ENCODE measurements around the gene KEAP1. TPM values are rescaled to one million over a fixed set of nuclear protein-coding genes. Genes with fewer than 3 reads are reported as not detected.

KEAP1 gene
- total and polyA plus RNA-seq, 10 of the 15 experiments (the other 5 are each of a cell fraction or from before 2014, with no cell fraction given) = 1.4 to 87.7 (median 48.6) TPM

- H3K4me1 ChIP-seq (ENCODE audit: control insufficient read depth, insufficient read depth, low read length) = peaks cover 11% of the 10 kb centered on the region
- ChIA-PET RAD21 (ENCODE audit: unreplicated experiment) (no interaction called here), SMC1A (ENCODE audit: uncharacterized antibody, unreplicated experiment) (interaction anchor here (0.5 kb wide), 1 partner anchor 27 kb away, joined by 3 read pairs; no protein-coding TSS in a partner anchor), POLR2A (interaction anchor here (0.7 kb wide), 1 partner anchor 26 kb away, joined by 7 read pairs; no protein-coding TSS in a partner anchor), CTCF (interaction anchor here (1.5 kb wide), 2 partner anchors 13 to 35 kb away, joined by 3 to 4 read pairs; no protein-coding TSS in a partner anchor)
- in situ Hi-C loops (cut with MboI) (no loop called here), intact Hi-C loops (cut with micrococcal nuclease; ENCODE audit: unreplicated experiment) (no loop called here)
- no TSS peak for BruUV-seq (replicated peaks)
- H3K4me2 ChIP-seq (ENCODE audit: control insufficient read depth, insufficient read depth) = peak overlapping the region; percentile 13; the same call in 1 of the 2 replicates
- H3K9ac ChIP-seq (ENCODE audit: control insufficient read depth, insufficient read depth, low read length) = no peak overlapping the region
- H3K36me3 ChIP-seq (ENCODE audit: control insufficient read depth in 2 of 2, insufficient read depth in 2 of 2, low read length in 1 of 2) = no peaks in the 10 kb centered on the region
- TF ChIP-seq SREBF1 (IDR thresholded peaks at IDR 0.05; ENCODE audit: low read length) = no peak
- no peak for TF ChIP-seq ZNF217 (IDR thresholded peaks at IDR 0.05)
- no peak for TF ChIP-seq NKRF (conservative IDR thresholded peaks at IDR 0.05)
- TF ChIP-seq SKIL (IDR thresholded peaks at IDR 0.05; ENCODE audit: low read depth, poor library complexity, severe bottlenecking) = no peak
- TF ChIP-seq DPF2 (IDR thresholded peaks at IDR 0.05) = peak; percentile 71; the same call in 1 of the 2 replicates
- TF ChIP-seq TCF12 (IDR thresholded peaks at IDR 0.05; ENCODE audit: low read depth, low read length) = no peak
- TF ChIP-seq NRF1 (conservative IDR thresholded peaks at IDR 0.05; ENCODE audit: low read depth, low read length) = no peak
- TF ChIP-seq IKZF1 (conservative IDR thresholded peaks at IDR 0.05) = 0 out of 2 replicates have a peak, but pooled peaks have one; percentile 25
- no peak overlapping the region for H3K4me3 ChIP-seq
- no peak overlapping the region for H2AFZ ChIP-seq (ENCODE audit: control insufficient read depth, low read depth, low read length)
- H3K9me3 ChIP-seq (replicated peaks; ENCODE audit: control insufficient read depth, insufficient read depth, low read length) = no peaks in the 10 kb centered on the region
- H3K79me2 ChIP-seq (ENCODE audit: control insufficient read depth, insufficient read depth, low read length) = no peaks in the 10 kb centered on the region
- DNase-seq (ENCODE audit: low read depth, low spot score) (no peak), FAIRE-seq (no peak), ATAC-seq (peak; percentile 45)
- peaks cover 12 to 21% of the 10 kb centered on the region in 2 experiments for H3K27me3 ChIP-seq (replicated peaks in 1 of 2; ENCODE audit: control insufficient read depth in 2 of 2, insufficient read depth in 2 of 2, low read length in 1 of 2)
- H4K20me1 ChIP-seq (ENCODE audit: control insufficient read depth, insufficient read depth) = no peaks in the 10 kb centered on the region
- WGBS (ENCODE audit: insufficient coverage, insufficient replicate concordance, low lambda C conversion rate, missing lambda C conversion rate) = 24% methylated on average over 33 of the region's 33 CpGs
- no peak overlapping the region for H3K27ac ChIP-seq (ENCODE audit: control insufficient read depth, insufficient read depth)
These were observed 15.5 kb upstream of the KEAP1 start for GRCh38 chr19:10518444-10519361.

Measured in GM12878 (cell line).